Measurements from ENCODE around the gene MAPK7.

The MAPK7 gene

DNA sequence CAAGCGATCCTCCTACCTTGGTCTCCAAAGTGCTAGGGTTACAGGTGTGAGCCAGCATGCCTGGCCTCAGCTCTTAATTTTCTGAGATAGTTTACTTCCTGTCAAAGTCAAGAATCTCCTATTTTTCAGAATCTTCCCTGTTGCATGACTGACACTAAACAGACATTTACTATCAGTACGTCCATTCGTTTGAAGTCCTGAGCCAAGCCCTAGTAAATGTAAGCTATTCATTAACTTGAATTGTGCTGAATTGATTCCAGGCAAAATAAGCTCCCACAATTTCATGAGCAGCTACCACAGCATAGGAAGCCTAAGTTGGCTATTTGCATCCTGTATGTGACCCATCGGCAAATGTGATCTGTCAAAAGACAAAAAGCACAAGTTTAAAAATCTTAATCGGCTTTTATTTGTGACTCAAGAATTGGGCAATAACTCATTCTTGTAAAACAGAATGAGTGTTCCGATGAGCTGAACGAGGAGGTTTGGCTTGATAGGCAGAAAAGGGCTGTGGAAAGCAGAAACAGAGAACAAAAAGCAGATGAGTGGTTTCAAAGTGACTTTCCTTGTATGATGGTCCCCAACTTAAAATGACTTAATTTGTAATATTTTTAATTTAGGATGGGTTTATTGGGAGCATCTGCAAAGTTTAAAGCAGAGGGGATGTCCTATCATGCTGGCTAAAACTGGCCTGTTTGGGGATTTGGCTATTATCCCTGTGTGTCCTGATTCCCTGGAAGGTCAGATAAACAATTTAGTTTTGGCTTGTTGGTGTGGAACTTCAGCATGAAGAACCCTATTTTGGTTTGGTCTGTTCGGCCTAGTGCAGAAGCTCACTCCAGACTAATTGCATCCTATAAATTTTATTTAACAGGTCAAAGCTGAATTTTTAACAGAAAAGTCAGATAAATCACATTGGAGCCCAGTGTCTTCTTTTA is 46.9 kb downstream of the MAPK7 start:
- DNase-seq: no peak

- no peak for DNase-seq
Measured at GRCh38 chr17:19426631-19427030, 48.3 kb downstream of the MAPK7 start.

GRCh38 chr17:19431691-19432090 is 53.4 kb downstream of the MAPK7 start:
- DNase-seq: no peak

Data from hematopoietic multipotent progenitor cell treated with erythropoietin and hydrocortisone succinate and interleukin-3 and kit ligand, for 4 days (in vitro differentiated cells).